SK-N-MC (cell line): ENCODE data around the gene TNIK.

Experiments used
- DNase-seq: peaks from one replicate; pipeline ENCODE4 v3.0.0-alpha.2; 2011; ENCODE audit warnings: low read depth, low spot score
- H3K27ac ChIP-seq: fragments of 200-600 bp; sonication (generic); 2 replicates; pipeline ENCODE4 v1.5.1; 2016; ENCODE audit warnings: mixed run types
- H3K36me3 ChIP-seq: fragments of 200-600 bp; sonication (generic); 2 replicates; pipeline ENCODE4 v1.6.1; 2017; ENCODE audit warnings: antibody characterized with exemption, low read length, mixed read lengths; ENCODE audit not compliant: insufficient read depth
- H3K4me3 ChIP-seq: fragments of 200-600 bp; sonication (generic); 2 replicates; pipeline ENCODE4 v1.5.1; 2016
- H3K9ac ChIP-seq: fragments of 200-600 bp; sonication (generic); 2 replicates; pipeline ENCODE4 v1.8.0; 2017; ENCODE audit warnings: mixed run types, mixed read lengths; ENCODE audit not compliant: insufficient read length
- H3K9me3 ChIP-seq: fragments of 200-600 bp; sonication (generic); 2 replicates; pipeline ENCODE4 v1.6.1; 2017; ENCODE audit warnings: low read depth, mild to moderate bottlenecking, antibody characterized with exemption, low read length, moderate library complexity, mixed read lengths
- EZH2 ChIP-seq: fragments of 200-600 bp; sonication (generic); IDR thresholded peaks from one replicate; pipeline ENCODE4 v1.6.1; 2017; ENCODE audit warnings: antibody characterized with exemption
- FOXP2 ChIP-seq: optimal IDR thresholded peaks from 2 replicates; pipeline ENCODE3; 2011; ENCODE audit warnings: mild to moderate bottlenecking, moderate library complexity; ENCODE audit not compliant: insufficient read depth; ENCODE audit errors: extremely low read length, control extremely low read depth
- POLR2AphosphoS5 ChIP-seq: IDR thresholded peaks from 2 replicates; pipeline ENCODE4 v1.6.1; 2012; ENCODE audit warnings: mild to moderate bottlenecking, low read depth, low read length, borderline replicate concordance

Gene TNIK

DNA sequence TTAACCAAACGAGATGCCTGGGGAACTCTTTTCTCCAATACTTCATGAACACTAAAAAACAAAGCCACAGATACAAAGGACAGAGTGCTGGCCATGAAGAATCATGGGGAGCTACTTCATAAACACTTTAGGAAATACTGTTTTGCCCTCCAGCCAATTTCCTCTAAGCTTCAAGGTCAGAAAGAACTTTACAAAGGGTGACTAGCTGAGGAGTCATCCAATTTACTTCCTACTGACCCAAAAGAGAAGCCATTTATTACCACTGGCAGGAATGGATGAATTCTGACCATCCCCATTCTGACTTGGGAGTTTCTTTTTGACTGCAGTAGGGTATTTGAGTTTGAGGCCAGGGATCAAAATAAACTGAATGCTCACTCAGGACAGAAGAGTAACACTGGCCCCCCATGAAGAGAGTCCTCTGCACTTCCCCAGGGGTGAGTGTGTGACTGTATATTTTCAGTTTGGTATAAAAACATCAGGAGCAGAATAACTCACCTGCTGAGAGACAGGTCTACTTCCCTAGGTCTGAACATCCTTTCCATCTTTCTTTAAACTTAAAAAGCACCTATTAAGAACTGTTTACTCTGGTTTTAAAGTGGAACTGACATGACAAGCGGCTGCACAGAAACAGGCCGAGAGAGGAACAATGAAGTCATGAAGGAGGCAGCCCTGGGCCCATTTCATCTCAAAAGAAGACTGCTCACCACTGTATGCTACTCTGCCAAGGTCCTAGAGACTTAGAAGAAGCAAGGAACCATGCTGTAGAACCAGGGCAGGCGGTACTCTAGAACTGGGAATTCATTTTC lies 203.6 kb downstream of the TNIK start:
- TF ChIP-seq FOXP2 = no peak
- no peak for TF ChIP-seq EZH2
- TF ChIP-seq POLR2AphosphoS5 = no peak
- H3K4me3 ChIP-seq = no peak overlapping the region
- no peak for DNase-seq

GRCh38 chr3:171255236-171255806 lies 204.9 kb downstream of the TNIK start:
- no peak overlapping the region for H3K4me3 ChIP-seq
- H3K27ac ChIP-seq = no peak overlapping the region

More for the DNA sequence above, 203.6 kb downstream of the TNIK start:
- Histone ChIP-seq H3K36me3 (no peaks in the 10 kb centered on the region), H3K9ac (no peak overlapping the region), H3K27ac (no peak overlapping the region), H3K9me3 (no peaks in the 10 kb centered on the region)

DNA sequence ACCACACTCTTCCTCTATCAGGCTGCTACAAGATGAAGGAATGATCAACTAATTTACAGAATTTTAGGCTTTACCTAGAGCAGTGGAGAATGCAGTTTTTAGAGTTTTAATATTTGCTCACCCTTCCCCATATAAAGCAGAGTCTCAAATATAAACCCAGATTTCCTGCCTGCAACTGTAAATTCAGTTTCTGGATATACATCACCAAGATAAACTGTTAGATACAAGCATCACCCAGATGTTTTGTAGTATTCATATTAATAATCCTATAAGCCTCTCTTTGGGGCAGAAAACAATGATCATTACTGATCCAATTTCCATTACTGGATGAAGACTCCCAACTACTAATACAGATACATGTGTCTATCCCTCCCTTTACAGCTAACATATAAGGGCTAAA lies 205.9 kb downstream of the TNIK start:
- TF ChIP-seq POLR2AphosphoS5 (no peak), FOXP2 (no peak), EZH2 (no peak)
- H3K9me3 ChIP-seq = no peaks in the 10 kb centered on the region
- H3K4me3 ChIP-seq = no peak overlapping the region
- no peak overlapping the region for H3K27ac ChIP-seq
- no peak for DNase-seq
- no peaks in the 10 kb centered on the region for H3K36me3 ChIP-seq
- no peak overlapping the region for H3K9ac ChIP-seq

More at GRCh38 chr3:171255236-171255806, 204.9 kb downstream of the TNIK start:
- Histone ChIP-seq H3K36me3 (no peaks in the 10 kb centered on the region), H3K9me3 (no peaks in the 10 kb centered on the region), H3K9ac (no peak overlapping the region)
- DNase-seq = no peak
- TF ChIP-seq EZH2 (no peak), FOXP2 (no peak), POLR2AphosphoS5 (no peak)

- no peaks in the 10 kb centered on the region for H3K36me3 ChIP-seq
- no peak overlapping the region for H3K4me3 ChIP-seq
- H3K9me3 ChIP-seq = no peaks in the 10 kb centered on the region
- no peak overlapping the region for H3K9ac ChIP-seq
- DNase-seq = no peak
- TF ChIP-seq EZH2 (no peak), POLR2AphosphoS5 (no peak), FOXP2 (no peak)
- no peak overlapping the region for H3K27ac ChIP-seq
Measured at GRCh38 chr3:171251835-171252234, 208.4 kb downstream of the TNIK start.

- no peaks in the 10 kb centered on the region for H3K36me3 ChIP-seq
- H3K9me3 ChIP-seq = no peaks in the 10 kb centered on the region
- TF ChIP-seq FOXP2 (no peak), POLR2AphosphoS5 (no peak), EZH2 (no peak)
- DNase-seq = no peak
- H3K27ac ChIP-seq = no peak overlapping the region
- no peak overlapping the region for H3K9ac ChIP-seq
- no peak overlapping the region for H3K4me3 ChIP-seq
Measured at GRCh38 chr3:171250444-171250843, 209.8 kb downstream of the TNIK start.

- Histone ChIP-seq H3K9ac (no peak overlapping the region), H3K27ac (no peak overlapping the region)
- no peak for DNase-seq
Measured at GRCh38 chr3:171249245-171249644, 211.0 kb downstream of the TNIK start.

GRCh38 chr3:171248426-171249111 lies 211.6 kb downstream of the TNIK start:
- no peak overlapping the region for H3K9ac ChIP-seq
- no peak for DNase-seq
- H3K27ac ChIP-seq = no peak overlapping the region
- H3K36me3 ChIP-seq = no peaks in the 10 kb centered on the region
- no peak for TF ChIP-seq FOXP2
- TF ChIP-seq POLR2AphosphoS5 = no peak
- no peak for TF ChIP-seq EZH2
- H3K9me3 ChIP-seq = no peaks in the 10 kb centered on the region
- no peak overlapping the region for H3K4me3 ChIP-seq

More at GRCh38 chr3:171249245-171249644, 211.0 kb downstream of the TNIK start:
- Histone ChIP-seq H3K36me3 (no peaks in the 10 kb centered on the region), H3K4me3 (no peak overlapping the region), H3K9me3 (no peaks in the 10 kb centered on the region)
- TF ChIP-seq EZH2 (no peak), POLR2AphosphoS5 (no peak), FOXP2 (no peak)
